Nucleus accumbens (tissue), 56 donors: ENCODE results near the gene USH2A.

Experiments used
- DNase-seq, 56 donors: peaks; one replicate each; lab custom pipeline; 2025; lab: John Stamatoyannopoulos, UW

Gene USH2A

GRCh38 chr1:215819114-215819513 lies 604.1 kb downstream of the USH2A start:
- DNase-seq, result no peak

DNA sequence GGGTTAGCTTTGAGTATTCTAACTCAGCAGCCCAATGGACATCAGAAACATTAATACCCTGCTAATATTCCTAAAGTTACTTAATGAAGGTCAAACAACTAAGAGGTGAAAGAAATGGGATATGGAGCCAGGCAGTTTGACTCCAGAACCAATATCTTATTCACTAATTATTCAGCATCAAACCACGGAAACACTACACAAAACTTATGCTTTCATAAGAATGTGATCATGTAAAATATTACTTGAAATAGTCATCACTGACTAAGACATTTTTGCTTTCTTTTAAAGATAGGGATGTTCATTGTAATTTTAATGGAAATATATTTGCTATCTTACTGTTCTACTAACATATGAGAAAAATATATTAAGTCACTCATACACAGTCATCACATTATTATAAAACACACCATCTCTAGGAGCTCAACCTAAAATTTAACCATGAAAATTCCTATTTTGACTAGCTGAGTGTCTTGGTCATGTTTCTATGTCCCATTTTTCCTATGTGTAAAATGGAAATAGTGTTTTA lies 615.3 kb downstream of the USH2A start:
- no peak for DNase-seq

- DNase-seq, result no peak
Measured at GRCh38 chr1:215807218-215807617, 616.0 kb downstream of the USH2A start.

DNA sequence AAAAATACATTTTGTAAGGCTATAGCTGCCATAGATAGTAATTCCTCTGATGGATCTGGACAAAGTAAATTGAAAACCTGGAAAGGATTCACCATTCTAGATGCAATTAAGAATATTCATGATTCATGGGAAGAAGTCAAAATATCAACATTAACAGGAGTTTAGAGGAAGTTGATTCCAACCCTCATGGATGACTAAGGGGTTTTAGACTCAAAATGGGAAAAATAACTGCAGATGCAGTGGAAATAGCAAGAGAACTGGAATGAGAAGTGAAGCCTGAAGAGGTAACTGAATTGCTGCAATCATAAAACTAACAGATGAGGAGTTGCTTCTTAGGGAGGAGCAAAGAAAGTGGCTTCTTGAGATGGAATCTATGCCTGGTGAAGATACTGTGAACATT lies 625.4 kb downstream of the USH2A start:
- DNase-seq, result no peak

- no peak for DNase-seq
Measured at GRCh38 chr1:215794156-215794555, 629.1 kb downstream of the USH2A start.

GRCh38 chr1:215793180-215793579 lies 630.1 kb downstream of the USH2A start:
- DNase-seq, result no peak

- no peak for DNase-seq
Measured at GRCh38 chr1:215792446-215792845, 630.8 kb downstream of the USH2A start.

- DNase-seq, result no peak
Measured at GRCh38 chr1:215789981-215790380, 633.3 kb downstream of the USH2A start.

DNA sequence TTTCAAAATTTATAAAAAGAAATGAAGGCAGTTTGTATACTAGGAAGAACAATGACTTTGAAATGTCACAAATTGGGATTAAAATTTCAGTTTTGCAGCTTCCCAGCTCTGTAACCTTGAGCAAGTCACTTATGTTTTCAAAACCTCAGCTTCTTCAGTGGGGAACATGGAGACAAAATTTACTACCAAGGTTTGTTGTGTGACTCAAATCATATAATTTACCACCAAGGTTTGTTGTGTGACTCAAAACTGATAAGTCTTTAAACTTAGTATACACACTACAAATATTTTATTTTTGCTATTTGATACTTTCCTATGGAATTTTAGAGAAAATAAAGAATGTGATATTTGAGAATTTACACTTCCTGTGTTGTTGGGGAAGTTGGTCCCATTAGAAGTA lies 636.3 kb downstream of the USH2A start:
- no peak for DNase-seq

- no peak for DNase-seq
Measured at GRCh38 chr1:215780641-215781040, 642.6 kb downstream of the USH2A start.

DNA sequence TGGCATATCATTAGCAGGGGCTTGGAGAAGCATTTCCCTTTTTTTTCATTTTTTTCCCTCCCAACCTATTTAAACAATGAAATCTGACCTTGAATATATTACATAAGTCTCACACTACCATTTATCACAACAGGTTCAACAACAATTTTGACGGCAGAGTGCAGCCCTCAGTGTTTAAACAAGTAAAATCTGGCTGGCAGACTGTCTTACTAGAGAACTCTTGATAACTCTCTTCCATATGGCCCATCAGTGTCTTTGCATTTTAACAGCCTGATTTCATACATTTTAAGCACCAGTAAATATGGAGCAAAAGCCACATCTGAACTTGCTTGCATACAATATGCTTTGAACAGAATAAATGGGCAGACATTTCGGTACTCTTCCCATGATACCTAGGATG lies 643.1 kb downstream of the USH2A start:
- DNase-seq, result no peak

- DNase-seq, result no peak
Measured at GRCh38 chr1:215779729-215780128, 643.5 kb downstream of the USH2A start.

GRCh38 chr1:215777370-215777925 lies 645.8 kb downstream of the USH2A start:
- no peak for DNase-seq

DNA sequence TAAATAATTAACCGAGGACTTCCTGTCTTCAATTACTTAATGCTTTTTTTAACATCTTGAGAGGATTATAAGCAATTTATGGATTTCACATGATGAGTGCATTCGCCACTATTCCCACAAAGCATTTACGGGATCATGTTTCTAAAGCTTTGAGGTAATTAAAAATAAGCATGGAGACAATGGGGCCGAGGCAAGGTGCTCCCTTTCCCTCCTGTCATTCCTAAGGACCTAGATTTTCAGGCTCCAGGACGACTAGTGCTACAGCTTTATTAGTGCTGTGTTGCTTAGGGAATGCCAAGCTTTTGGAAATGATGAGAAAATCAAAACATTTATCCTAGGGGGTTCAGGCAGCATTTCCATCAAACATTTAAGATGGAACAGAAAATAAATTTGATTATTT lies 646.9 kb downstream of the USH2A start:
- no peak for DNase-seq

DNA sequence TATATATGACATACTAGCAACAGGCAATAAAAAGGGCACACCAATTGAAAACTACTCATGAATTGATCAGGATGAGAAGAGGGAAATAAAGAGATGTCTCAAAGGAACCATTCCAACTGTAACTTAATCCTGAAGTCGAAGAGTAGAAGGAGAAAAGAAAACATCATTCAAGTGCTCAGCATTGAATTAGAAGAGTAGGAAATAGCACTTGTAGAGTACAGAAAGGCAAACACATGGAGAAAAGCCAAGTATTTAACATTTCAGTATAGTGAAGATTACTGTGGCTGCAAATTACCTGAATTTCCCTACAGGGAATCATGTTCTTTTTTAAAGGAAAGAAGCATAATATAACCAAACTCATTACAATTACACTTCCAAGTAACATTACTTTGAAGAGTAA lies 651.1 kb downstream of the USH2A start:
- no peak for DNase-seq

- DNase-seq, result no peak
Measured at GRCh38 chr1:215768303-215768702, 654.9 kb downstream of the USH2A start.

DNA sequence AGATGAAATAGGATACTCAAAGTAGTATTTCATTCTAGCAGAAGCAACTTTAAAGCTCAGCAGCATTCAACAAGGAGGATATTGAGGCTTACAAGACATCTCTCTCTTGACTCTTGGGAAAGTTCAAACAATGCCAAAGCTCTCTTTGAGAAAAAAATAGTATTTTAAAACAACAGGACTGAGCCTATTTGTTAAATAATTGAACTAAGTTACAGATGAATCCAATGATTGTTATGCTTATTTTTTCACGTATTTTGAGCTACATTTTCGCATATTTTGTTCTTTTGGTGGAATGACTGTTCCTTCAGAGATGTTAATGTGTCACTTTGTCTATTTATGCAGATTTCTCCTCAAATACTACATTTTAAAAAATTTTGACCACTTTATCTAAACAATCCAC lies 655.5 kb downstream of the USH2A start:
- DNase-seq, result no peak

DNA sequence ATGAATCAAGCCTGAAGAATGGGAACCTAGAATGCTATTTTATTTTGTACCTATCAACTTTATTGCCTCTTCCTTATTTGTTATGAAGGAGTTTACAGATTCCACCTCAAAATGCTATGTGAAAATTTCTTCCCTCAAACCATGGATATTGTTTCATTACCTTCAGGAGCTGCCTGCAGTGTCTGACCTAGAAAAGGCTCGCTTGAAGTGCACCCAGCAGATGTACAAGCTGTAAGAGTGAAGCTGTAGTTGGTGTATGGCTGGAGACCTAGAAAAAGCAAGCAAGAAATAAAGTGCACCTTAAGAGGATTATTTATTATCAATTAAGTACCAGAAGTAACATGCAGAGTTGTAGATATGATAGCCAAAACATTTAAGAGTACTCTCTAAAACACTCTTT lies 656.7 kb downstream of the USH2A start:
- no peak for DNase-seq

DNA sequence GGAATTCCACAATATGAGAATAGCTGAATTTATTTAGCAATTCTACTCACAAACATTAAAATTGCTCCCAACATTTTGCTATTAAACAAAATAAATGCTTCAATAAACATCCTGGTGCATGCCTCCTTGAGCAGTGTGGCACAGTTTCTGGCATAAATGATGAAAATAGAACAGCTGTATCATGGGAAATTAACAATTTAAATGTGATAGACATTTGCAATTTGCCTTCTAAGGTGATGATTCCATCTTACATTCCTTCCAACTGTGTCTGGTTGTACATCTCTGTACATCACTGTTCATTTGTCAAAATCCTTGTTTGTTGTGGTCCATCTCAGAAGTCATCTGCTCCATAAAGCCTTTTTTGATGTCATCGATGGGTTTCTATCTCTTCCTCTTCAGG lies 657.4 kb downstream of the USH2A start:
- DNase-seq, result no peak

DNA sequence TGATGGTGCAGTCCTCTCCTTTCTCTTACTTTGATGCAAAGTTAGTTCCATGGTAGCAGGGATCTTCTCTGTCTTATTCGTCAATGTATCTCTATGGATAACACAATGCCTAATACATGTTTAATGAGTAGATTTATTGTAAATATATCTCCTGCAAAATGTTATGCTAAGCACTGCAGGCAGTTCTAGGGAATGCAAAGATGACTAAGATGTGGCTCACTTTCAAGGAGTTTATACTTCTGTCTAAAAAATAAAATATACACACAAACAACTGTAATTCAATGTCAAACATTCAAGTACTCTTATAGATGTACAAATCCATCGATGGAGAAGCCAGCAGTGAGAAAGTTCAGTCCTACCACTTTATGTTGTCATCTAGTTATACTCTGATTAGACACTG lies 661.8 kb downstream of the USH2A start:
- DNase-seq, result no peak

DNA sequence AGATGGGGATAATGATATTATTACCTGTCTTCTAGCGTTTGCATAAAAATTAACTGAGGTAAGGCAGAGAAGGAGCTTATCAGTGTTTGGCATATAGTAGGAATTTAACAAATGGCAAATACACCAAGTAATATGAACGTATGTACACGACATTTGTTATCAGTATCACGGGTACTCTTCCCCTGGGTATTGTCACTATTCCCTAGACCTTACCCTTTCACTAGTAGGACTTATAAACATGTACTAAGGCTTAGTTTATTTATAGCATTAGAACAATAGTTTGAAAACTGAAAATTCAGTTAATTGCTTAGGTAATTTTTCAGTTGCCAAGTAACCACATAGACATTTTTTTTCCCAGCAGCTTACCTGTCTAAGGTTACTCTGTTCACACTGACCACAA lies 669.1 kb downstream of the USH2A start:
- no peak for DNase-seq

GRCh38 chr1:215749414-215749813 lies 673.8 kb downstream of the USH2A start:
- DNase-seq, result no peak

DNA sequence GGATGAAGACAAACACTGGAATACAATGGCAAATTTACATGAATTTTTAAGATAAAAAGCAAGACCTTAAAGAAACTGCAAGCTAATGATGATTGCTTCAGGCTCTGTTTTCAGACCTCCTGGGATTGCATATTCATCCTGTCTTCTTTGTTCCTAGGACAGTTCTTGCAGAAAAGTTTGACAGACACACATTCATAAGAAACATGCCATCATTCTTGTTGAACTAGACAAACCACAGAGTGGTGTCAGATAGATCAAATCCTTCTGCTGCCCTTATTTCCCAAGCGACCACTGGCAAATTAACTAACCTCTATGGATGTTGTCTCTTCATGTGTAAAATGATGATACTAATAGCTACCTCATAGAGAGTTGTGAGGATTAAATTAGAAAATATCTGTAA lies 674.8 kb downstream of the USH2A start:
- DNase-seq, result no peak
